GM18526 (cell line): Measurements from ENCODE around the gene GNS.

ENCODE experiments used
- POLR2A ChIP-seq: IDR thresholded peaks from 3 replicates; pipeline ENCODE4 v1.6.1; 2011; ENCODE audit not compliant: insufficient read length; ENCODE audit errors: extremely low read depth

Gene GNS

GRCh38 chr12:64759035-64759894 lies at the start of gene GNS:
Gene GNS (minus strand): TSS chr12:64759406. CDS start chr12:64759276, 130 bp downstream.
- TF ChIP-seq POLR2A: peak; percentile 67

GRCh38 chr12:64808110-64808509 lies 48.9 kb upstream of the GNS start:
- no peak for TF ChIP-seq POLR2A

- no peak for TF ChIP-seq POLR2A
Observed at GRCh38 chr12:64806593-64807460, 47.6 kb upstream of the GNS start.

GRCh38 chr12:64806173-64806572 lies 47.0 kb upstream of the GNS start:
- TF ChIP-seq POLR2A: no peak

GRCh38 chr12:64801381-64801780 lies 42.2 kb upstream of the GNS start:
- TF ChIP-seq POLR2A: no peak

- no peak for TF ChIP-seq POLR2A
Observed at GRCh38 chr12:64800640-64801039, 41.4 kb upstream of the GNS start.

- no peak for TF ChIP-seq POLR2A
Observed at GRCh38 chr12:64798165-64798564, 39.0 kb upstream of the GNS start.

GRCh38 chr12:64797156-64797555 lies 38.0 kb upstream of the GNS start:
- TF ChIP-seq POLR2A: no peak

GRCh38 chr12:64796205-64796845 lies 37.1 kb upstream of the GNS start:
- TF ChIP-seq POLR2A: no peak

- TF ChIP-seq POLR2A: no peak
Observed at GRCh38 chr12:64794305-64794704, 35.1 kb upstream of the GNS start.

- no peak for TF ChIP-seq POLR2A
Observed at GRCh38 chr12:64793610-64794009, 34.4 kb upstream of the GNS start.

GRCh38 chr12:64792128-64792527 lies 32.9 kb upstream of the GNS start:
- TF ChIP-seq POLR2A: no peak

GRCh38 chr12:64791036-64791435 lies 31.8 kb upstream of the GNS start:
- no peak for TF ChIP-seq POLR2A

GRCh38 chr12:64790166-64790565 lies 31.0 kb upstream of the GNS start:
- no peak for TF ChIP-seq POLR2A

GRCh38 chr12:64785838-64786237 lies 26.6 kb upstream of the GNS start:
- no peak for TF ChIP-seq POLR2A
